Measurements from ENCODE around the gene PLA2G10. TPM values are rescaled to one million over a fixed set of nuclear protein-coding genes. Genes with fewer than 3 reads are reported as not detected.

The PLA2G10 gene, protein sequence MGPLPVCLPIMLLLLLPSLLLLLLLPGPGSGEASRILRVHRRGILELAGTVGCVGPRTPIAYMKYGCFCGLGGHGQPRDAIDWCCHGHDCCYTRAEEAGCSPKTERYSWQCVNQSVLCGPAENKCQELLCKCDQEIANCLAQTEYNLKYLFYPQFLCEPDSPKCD
- not detected in 2 replicates for total RNA-seq

DNA sequence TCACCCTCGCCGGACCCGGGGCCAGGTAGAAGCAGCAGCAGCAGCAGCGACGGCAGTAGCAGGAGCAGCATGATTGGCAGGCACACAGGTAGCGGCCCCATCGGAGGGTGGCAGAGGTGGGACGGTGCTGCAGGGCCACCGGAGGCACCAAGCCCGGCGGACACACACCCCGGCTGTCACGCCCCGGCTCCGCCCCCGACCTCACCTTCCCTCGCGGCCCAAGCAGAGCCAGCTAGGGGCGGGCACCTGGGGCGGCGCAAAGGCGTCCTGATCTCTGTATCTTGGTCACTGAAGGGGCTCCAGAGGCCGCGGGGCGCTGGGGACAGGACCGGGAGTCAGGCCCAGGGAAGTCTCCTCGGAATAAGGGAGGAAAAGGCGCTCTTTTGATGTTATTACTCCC lies at the start of gene PLA2G10:
Gene PLA2G10, minus strand, starts transcription at position 180 of the 400 bp plus-strand sequence. Its CDS starts 79 bp downstream, at position 101.

GRCh38 chr16:14742273-14743128 lies 48.4 kb upstream of the PLA2G10 start, which contains the start of gene NPIPA2:
NPIPA2 (plus strand) TSS chr16:14742533; CDS start chr16:14748066, 5,533 bp downstream.

DNA sequence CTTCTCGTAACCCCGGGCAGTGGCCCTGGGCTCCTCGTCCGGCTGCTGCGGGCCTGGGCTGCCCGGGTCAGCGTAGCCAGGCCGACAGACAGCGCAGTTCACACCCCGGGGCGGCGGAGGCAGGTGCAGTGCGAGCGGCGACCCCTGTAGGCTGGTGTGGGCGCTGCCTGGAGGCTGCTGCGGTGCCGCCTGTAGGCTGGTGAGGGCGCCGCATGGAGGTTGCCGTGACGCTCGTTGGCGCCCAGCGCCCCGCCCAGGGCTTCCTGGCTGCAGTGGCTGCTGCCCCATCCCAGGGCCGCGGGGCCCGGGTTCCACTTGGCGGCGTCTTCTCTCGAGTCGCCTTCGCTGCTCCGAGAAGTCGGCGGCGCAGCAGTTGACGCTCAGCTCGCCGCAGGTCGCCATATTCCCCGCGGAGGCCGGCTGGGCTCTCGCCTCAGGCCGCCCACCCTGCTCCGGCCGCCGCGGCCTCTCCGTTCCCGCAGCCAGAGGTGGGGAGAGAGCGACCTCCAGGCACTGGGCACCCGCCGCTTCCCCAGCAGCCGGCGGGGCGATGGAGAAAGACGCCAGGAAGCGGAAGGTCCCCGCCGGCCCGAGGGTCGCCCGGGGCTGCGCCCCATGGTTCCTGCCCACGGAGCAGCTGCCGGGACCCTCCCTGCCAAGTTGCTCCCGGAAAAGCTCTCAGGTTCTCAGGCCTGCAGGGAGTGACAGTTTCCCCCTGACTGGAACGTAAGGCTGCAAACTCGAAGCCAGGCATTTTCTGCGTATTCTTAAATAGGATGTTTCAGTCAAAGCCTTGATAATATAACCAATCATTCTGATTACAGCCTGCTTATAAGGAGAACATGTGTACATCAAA lies 9.3 kb upstream of the PLA2G10 start, which contains the start of gene NPIPA3:
Gene NPIPA3, plus strand, starts transcription at position 256 of the 856 bp plus-strand sequence. CDS start 5,533 bp downstream, outside the sequence.

GRCh38 chr16:14632693-14633569 lies 61.2 kb downstream of the PLA2G10 start, which contains the start of gene BFAR:
BFAR (plus strand) TSS chr16:14632951; CDS start chr16:14644347, 11,396 bp downstream.

GRCh38 chr16:14629919-14630619 lies 64.0 kb downstream of the PLA2G10 start, which contains the start of gene PARN:
PARN (minus strand) TSS chr16:14630260; CDS start chr16:14630125, 135 bp downstream.

Other genes starting within 250 kb of the PLA2G10 start
- gene PARN, start 64.0 kb downstream of the PLA2G10 start, total RNA-seq = 19.1 and 19.3 TPM in 2 replicates
- 72.3 and 81.8 TPM in 2 replicates for gene BFAR, start 61.4 kb downstream of the PLA2G10 start, total RNA-seq
- gene NPIPA3, start 9.1 kb upstream of the PLA2G10 start, total RNA-seq = 0.11 and 0.52 TPM in 2 replicates
- 0.11 and 0.34 TPM in 2 replicates for gene NPIPA2, start 48.2 kb upstream of the PLA2G10 start, total RNA-seq
- 70.0 and 111 TPM in 2 replicates for gene NOMO1, start 139.4 kb upstream of the PLA2G10 start, total RNA-seq
- gene NPIPA1, start 243.1 kb upstream of the PLA2G10 start, total RNA-seq = 21.3 and 22.6 TPM in 2 replicates

Measured in dermis lymphatic vessel endothelial cell (primary cell).